Activated naive CD4-positive, alpha-beta T cell treated with anti-CD3 and anti-CD28 coated beads, Interleukin-2, amount 50 U/mL, for 16 hours (primary cell): ENCODE measurements around the gene VWA1.
"Not testable (repeated sequence)": the region's sequence is repeated elsewhere in the genome, so short reads cannot be mapped to it uniquely, and the experiment has no call there.

Source experiments
- DNase-seq: peaks from one replicate; pipeline ENCODE4 v3.0.0-alpha.2; 2020

The VWA1 gene

DNA sequence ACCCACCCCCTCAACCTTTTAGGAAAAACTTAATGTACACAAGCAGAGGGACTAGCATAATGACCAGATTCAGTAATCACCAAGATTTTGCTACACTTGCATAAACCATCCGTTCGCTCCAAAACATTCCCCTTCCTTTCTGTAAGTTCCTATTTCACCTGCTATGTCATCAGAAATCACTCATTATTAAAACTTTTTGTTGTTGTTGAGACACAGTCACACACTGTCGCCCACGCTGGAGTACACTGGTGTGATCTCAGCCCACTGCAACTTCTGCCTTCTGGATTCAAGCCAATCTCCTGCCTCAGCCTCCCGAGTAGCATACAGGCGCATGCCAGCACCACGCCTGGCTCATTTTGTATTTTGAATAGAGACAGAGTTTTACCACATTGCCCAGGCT, 31.8 kb upstream of the VWA1 start:
- no peak for DNase-seq

DNA sequence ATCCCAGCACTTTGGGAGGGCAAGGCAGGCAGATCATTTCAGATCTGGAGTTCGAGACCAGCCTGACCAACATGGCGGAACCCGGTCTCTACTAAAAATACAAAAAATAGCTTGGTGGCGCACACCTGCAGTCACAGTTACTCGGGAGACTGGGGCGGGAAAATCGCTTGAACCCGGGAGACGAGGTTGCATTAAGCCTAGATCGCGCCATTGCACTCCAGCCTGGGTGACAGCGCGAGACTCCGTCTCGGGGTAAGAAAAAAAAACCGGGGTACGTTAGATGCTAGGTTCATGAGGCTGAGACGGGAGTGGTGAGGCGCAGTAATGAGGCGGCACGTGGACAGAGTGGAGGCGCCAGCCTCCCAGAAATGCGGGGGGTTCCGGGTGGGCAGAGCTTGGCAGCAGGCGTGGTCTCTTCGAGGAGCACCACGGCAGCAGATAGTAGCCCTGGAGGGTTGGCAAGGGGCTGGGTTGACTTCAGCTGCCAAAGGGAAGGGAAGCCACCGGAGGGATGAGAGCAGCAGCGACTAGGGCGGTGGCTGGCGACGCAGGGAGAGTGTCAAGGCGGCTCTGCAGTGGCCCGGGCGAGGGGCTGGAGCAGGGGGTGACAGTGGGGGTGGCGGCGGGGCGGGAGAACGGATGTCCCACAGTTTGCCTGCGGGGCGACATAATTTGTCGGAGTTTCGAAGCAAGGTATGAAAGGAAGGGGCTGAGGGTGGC, 29.2 kb upstream of the VWA1 start:
- no peak for DNase-seq

DNA sequence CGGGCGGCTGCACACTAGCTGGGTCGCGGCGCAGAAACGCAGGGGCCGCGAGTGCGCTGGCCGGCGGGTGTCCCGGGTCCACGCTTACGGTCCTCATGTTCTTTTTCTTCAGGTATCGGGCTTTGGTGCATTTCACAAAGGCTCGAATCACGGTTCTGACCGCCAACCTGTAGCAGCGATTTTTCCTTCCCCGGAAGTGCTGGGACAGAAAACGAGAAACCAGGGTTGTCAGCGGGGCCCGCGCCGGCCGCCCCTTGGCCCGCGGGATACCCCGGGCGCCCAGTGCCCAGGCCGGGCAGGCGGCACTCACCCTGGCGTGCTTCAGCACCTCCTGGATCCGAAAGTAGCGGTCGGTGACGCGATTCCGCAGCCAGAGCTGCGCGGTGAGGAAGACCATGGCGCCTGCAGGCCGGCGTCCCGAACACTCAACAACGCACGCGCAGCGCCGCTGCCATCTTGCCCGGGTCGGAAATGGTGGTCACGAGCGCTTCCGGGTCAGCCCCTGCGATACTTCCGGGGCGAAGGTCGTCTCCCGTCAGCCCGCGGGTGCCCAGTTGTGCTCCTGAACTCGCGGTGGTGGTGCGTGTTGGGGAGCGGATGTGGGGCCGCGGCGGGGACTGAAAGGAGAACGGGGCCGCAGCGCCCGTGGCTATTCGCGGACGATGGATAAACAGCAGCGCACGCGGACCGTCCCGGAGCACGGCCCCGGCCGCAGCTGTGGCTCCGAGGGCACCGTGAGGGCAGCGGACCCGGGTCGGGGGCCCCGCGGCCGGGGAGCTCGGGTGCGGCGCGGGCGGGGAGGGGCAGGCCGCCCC, 28.5 kb upstream of the VWA1 start, which contains the start of gene MRPL20:
TSS of gene MRPL20 (minus strand) at position 473 of the 815 bp plus-strand sequence. CDS start at position 397, 76 bp downstream.
- peak; percentile 96 for DNase-seq

DNA sequence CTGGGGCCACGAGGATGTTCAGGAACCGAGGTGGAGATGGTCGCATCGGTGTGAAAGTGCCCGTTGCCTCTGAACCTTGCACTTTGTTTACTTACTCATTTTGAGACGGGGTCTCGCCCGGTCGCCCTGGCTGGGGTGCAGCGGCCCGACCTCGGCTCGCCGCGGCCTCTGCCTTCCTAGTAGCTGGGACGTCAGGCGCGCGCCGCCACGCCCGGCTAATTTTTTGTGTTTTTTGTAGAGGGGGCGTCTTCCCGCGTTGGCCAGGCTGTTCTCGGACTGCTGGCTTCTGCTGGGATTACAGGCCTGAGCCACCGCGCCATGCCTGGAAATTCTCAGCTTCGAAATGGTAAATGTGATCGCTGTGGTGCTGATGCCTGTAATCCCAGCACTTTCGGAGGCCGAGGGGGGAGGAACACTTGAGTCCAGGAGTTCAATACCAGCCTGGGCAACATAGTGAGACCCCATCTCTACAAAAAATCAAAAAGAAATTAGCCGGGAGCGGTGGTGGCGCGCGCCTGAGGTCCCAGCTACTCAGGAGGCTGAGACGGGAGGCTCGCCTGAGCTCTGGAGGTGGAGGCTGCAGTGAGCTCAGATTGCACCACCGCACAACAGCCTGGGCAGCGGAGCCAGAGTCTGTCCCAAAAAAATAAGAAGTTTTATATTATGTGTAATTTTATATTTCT, 27.7 kb upstream of the VWA1 start:
- peak; percentile 30 for DNase-seq

DNA sequence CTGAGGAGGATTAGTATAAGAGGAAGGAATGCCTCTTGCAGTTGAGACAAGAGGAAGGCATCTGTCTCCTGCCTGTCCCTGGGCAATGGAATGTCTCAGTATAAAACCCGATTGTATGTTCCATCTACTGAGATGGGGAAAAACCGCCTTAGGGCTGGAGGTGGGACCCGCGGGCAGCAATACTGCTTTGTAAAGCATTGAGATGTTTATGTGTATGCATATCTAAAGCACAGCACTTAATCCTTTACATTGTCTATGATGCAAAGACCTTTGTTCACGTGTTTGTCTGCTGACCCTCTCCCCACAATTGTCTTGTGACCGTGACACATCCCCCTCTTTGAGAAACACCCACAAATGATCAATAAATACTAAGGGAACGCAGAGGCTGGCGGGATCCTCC, 25.3 kb upstream of the VWA1 start:
- DNase-seq, result not testable (repeated sequence)

DNA sequence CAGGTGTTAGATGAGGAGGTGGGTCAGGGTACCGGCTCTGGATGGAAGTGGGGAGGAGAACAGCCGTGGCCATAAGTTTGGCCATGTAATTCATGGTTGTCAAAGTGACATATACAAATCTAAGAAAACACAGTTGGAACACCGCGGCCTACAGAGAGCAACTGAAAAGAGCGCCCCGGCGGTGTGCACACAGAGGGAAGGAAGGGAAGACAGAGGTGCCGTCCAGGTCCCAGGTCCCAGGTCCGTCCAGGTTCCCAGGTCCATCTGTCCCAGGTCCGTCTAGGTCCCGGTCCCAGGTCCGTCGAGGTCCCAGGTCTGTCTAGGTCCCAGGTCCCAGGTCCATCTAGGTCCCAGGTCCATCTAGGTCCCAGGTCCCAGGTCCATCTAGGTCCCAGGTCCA, 23.9 kb upstream of the VWA1 start:
- no peak for DNase-seq

DNA sequence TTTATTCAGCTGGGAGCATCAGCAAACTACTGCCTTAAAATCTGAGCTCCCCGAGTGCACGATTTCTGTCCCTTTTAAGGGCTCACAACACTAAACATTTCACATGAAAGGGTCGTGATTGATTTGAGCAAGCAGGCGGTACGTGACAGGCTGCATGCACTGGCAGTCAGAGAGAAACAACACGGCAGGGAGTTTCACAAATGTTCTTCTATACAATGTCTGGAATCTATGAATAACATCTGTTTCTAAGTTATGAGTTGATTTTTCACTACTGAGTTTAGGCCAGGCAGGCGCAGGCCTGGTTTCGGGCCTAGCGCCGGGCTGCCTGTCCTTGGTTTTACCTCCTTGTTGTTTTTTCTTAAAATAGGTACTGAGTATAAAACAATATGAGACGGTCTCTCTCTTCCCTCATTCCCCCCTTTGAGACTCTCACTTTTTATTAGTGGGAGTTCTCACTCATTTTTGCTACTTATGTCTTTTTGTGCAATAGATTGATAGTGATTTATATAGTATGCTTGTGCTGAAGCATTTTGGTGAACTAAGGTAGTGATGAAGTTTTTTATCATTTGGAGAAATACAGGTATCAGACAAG, 23.1 kb upstream of the VWA1 start:
- not testable (repeated sequence) for DNase-seq

DNA sequence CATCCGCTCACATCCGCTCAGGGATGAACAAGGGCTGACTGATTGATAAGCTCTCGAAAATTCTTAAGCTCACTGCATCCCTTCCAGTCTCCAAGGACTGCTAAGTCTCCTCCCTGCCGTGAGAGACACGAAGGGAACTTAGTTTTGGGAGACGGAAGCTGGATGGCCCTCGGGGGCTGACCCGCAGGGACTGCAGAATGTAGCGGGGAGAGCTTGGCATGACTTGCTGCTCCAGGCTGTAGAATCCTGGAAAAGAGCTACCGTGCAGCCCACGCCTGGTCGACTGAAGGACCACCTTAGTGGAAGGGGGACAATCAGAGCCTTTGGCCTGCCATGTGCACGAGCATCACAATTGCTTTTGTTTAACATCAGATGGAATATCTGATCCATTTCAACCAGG, 19.7 kb upstream of the VWA1 start:
- DNase-seq, result no peak

DNA sequence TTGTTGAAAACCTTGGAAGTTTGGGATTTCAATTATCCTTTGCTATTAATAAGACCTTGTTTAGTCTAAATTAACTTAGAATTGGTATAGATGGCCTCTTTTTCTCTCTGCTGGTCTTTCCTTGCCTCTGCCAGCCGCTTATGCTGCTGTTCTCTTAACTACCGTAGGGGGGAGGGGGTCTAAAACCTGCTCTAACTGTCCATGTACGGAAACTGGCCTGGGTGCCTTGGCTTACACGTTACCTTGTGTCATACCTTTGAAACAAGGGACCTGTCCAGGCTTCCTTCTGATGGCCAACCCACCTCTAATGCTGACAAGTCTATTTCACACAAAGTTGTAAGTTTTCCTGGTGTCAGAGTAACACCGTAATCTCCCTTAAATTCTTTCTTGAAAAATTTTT, 18.1 kb upstream of the VWA1 start:
- not testable (repeated sequence) for DNase-seq

DNA sequence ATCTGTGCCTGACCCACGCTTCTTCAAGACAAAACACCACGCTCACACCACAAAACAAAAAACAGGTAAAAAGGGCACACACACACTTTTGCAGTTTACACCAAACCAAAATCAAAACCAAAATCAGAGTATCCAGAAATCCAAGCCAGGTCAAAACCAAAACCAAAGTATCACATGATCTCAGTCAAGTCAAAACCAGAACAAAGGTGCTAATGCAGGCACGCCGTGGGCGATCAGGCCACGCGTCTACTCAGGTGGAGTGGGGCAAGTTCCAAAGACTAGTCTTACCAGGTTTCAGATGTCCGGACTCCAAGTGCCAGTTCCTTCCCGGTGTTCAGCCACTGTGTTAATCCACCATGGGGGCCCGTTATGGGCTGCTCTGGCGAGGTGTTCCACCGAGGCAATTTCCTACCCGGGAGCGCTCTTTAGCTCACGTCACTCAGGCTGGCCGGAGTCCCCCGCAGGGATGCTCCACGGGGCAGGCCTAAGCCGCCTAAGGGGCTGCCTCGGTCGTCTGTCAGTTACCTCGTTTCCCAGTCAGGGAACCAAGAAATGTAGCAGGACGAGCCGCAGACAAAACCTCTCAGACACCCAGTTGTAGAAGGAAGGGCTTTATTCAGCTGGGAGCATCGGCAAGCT, 17.5 kb upstream of the VWA1 start:
- not testable (repeated sequence) for DNase-seq

DNA sequence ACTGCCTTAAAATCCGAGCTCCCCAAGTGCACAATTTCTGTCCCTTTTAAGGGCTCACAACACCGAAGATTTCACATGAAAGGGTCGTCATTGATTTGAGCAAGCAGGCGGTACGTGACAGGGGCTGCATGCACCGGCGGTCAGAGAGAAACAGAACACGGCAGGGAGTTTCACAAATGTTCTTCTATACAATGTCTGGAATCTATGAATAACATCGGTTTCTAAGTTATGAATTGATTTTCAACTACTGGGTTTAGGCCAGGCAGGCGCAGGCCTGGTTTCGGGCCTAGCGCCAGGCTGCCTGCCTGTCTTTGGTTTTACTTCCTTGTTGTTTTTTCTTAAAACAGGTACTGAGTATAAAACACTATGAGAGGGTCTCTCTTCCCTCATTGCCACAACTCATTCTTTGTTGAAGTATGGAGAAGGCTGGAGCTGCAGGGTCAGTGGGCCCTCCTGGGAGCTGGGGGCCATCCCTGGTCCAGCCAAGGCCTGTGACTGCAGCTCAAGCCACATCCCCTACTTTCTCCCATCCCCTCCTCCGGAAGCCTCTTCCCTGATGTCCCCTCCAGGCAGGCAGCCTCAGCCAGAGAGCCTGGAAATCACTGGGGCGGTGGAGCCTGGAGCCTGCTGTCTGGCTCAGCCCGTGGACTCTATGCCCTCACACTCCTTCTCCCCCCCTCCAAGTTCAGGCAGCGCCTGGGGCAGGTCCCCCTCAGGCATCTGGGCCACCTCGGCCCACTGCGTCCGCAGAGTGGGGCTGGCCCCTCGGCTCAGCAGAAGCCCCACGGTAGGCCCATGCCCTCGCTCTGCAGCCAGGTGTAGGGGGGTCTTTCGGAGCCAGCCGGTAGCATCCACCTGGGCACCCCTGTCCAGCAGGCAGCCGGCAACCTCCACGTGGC, 16.8 kb upstream of the VWA1 start:
- DNase-seq, result no peak

DNA sequence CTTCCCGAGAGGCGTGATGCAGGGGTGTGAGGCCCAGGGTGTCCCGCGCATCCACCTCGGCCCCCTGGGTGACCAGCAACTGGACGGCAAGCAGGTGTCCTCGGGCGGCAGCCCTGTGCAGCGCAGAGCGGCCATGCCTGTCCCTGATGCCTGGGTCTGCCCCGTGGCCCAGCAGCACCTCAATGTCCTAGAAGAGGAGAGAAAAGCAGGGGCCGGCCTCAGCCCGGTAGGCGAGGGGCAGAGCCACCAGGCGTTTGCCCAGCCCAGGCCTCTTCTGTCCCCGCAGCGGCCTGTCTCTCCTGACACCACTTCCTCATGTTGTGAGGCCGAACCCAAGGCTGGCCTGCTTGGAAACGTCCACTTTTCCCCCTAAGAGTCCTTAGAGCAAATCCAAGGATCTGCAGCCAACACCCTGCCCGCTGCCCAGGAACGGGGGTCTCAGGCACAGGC, 16.1 kb upstream of the VWA1 start:
- no peak for DNase-seq

DNA sequence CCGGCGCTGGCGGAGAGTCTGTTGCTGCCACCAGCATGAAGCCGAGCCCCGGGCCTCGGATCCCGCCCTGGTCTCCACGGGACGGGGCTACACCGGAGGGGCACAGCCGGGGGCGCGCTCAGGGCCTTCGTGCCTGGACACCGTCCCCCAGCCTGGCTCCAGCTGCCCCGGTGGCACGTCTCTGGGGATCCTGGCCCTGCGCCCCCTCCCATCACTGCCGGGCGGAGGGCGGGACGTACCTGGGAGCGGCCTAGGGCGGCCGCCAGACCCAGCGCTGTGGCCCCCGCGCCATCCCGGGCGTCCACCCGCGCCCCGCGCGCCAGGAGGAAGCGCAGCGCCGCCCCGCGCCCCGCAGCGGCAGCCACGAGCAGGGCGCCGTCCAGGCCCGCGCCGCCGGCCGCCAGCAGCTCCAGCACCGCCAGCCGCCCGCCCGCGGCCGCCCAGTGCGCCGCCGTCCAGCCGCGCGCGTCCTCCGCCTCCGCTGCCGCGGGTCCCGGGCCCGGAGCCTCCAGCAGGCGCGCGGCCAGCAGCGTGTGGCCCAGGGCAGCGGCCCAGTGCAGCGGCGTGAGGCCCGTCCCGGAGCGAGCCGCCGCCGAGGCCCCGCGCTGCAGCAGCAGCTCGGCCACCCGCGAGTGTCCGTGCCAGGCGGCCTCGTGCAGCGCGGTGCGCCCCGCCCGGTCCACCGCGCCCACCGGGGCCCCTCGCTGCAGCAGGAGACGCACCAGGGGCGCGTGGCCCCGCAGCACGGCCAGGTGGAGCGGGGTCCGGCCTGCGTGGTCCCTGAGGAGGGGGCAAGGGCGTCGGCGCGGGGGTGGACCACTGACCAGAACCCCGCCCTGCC, 15.5 kb upstream of the VWA1 start:
- DNase-seq, result no peak

DNA sequence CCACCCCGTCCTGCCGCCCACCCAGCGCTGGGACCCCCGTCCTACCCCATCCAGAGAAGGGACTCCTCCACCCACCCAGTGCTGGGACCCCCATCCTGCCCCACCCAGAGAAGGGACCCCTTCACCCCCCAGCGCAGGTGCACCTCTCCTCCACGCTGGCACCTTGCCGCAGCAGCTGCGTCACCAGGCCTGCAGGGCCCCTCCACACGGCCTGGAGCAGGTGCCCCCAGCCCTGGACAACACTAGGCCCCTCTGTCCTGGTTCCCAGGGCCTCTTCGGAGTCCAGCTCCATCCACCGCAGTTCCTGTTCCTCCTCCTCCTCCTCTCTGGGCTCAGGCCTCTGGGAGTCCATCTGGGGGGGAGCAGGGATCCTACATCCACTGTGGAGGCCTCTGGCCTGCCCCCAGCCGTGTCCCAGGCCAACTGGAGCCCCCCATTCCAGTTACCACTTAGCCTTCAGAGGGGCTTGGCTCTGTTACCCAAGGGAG, 14.8 kb upstream of the VWA1 start:
- no peak for DNase-seq

DNA sequence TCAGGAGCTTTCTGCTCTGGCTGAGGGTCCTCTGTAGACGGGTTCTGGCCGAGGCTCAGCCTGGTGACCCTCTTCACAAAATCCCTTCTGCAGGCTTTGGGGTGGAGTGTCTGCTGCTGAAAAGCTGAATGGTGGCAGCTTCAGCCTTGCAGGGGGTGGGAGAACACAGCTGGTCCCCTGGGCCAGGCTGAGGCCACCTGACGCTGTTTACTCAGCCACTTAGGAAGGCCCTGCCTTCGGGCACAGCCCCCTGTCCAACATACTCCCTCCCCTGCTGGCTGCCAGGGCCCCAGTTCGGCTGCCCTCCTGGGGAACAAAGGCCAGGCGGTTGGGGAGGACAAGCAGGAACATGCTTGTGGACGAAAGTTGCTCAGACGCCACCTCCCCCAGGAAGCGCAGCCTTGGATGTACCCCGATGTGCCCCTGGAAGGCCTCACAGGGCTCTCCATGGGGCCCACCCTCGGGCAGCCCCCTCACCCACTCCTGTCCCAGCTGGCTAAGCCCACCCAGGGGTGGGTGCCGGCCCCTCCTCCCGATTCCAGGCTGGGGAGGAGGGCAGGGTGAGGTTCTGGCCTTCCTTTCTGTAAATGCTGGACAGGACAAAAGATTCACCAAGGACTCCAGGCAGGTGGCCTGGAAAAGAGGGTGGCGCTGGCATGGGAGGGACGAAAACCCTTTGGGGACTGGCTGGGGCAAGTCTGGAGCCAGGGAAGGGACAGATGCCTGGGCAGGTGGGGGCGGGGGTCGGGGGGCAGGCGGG, 14.2 kb upstream of the VWA1 start, which contains the start of gene ANKRD65:
TSS of gene ANKRD65 (minus strand) at position 130 of the 760 bp plus-strand sequence. CDS start 271 bp downstream, outside the sequence.
- DNase-seq, result no peak

DNA sequence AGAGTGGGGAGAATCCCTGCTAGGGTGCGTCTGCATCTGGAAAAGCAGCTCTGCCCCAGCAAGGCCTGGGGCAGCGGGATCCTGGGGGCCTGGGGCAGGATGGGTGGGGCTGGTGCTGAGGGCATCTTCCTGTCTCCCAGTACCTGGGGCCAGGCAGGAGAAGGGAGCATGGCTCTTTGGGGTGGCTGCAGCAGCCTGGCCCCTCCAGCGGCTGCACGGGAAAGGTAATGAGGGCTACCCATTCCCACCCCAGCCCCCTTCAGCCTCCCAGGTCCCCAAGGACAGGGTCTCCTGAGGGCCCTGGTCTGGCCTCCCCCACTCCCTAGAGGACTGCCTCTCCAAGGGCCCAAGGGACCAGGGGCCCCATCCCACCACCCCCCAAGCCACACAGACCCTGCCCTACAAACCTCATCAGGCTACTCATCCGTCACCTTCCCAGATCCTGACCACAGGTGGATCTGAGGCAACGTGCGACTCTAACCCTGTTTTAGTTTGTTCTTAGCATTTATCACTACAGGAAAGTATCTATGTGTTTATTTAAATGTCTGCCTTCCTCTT, 13.5 kb upstream of the VWA1 start:
- no peak for DNase-seq

DNA sequence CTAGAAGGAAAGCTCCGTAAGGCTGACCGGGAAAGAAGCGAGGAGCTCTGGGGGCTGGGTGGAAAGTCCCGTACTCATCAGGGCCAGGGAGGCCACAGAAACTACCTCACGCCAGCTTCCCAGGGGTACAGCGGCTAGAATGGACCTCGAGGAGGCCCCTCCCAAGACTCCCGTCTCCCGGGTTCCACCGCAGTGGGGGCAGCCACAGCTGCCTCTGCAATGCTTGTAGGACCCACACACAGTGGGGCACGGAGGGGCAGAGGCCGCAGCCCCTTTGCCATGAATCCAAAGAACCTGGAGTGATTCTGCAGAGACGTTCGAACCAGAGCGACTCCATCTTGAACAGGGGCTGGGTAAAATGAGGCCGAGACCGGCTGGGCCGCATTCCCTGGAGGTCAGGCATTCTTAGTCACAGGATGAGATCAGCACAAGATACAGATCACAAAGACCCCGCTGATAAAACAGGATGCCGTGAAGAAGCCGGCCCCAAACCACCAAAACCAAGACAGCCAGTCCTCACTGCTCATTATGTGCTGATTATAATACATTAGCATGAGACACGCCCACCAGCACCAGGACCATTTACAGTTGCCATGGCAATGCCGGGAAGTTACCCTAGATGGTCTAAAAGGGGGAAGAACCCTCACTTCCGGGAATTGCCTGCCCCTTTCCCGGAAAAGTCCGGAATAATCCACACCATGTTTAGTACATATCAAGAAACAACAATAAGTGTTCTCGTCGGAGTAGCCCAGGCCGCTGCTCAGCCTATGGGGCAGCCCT, 12.8 kb upstream of the VWA1 start:
- DNase-seq, result no peak

DNA sequence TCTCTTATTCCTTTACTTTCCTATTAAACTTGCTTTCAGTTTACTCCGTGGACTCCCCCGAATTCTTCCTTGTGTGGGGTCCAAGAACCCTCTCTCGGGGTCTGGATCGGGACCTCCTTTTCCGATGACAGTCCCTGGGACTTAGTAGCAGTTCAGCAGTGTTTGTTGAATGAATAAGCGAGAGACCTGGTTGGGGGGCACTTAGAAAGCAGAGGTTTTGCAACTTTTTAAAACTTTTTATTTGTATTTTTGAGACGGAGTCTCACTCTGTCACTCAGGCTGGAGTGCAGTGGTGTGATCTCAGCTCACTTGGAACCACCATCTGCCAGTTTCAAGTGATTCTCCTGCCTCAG, 12.3 kb upstream of the VWA1 start:
- no peak for DNase-seq
